Activated CD4-positive, alpha-beta T cell treated with anti-CD3 and anti-CD28 coated beads, Interleukin-2, Interleukin-4, amounts not matched to agents 100 ng/mL and 50 ng/mL, durations not matched to agents 16 hours and 8 hours (primary cell): Measurements from ENCODE around the gene FCHSD1.

ENCODE experiments used
- DNase-seq: peaks from one replicate; pipeline ENCODE4 v3.0.0-alpha.2; 2020; ENCODE audit warnings: low spot score

The FCHSD1 gene

GRCh38 chr5:141650851-141651727 is at the start of gene FCHSD1:
Gene FCHSD1, minus strand, starts transcription at chr5:141651418. Its CDS starts 50 bp downstream, at chr5:141651368.
- DNase-seq, result peak; percentile 90

- DNase-seq, result no peak
These were observed 46.4 kb upstream of the FCHSD1 start for GRCh38 chr5:141697586-141697985.

GRCh38 chr5:141696431-141696830 is 45.2 kb upstream of the FCHSD1 start:
- no peak for DNase-seq

GRCh38 chr5:141695627-141696215 is 44.5 kb upstream of the FCHSD1 start:
- DNase-seq, result no peak

GRCh38 chr5:141694479-141694878 is 43.3 kb upstream of the FCHSD1 start:
- DNase-seq, result no peak

GRCh38 chr5:141692919-141693725 is 41.9 kb upstream of the FCHSD1 start:
- DNase-seq, result peak; percentile 86

- DNase-seq, result no peak
These were observed 41.3 kb upstream of the FCHSD1 start for GRCh38 chr5:141692533-141692888.

GRCh38 chr5:141691867-141692532 is 40.8 kb upstream of the FCHSD1 start:
- peak; percentile 92 for DNase-seq

GRCh38 chr5:141691286-141691866 is 40.2 kb upstream of the FCHSD1 start:
- no peak for DNase-seq

GRCh38 chr5:141686648-141687416 is 35.6 kb upstream of the FCHSD1 start:
- no peak for DNase-seq

GRCh38 chr5:141685591-141685990 is 34.4 kb upstream of the FCHSD1 start:
- no peak for DNase-seq

- no peak for DNase-seq
These were observed 32.5 kb upstream of the FCHSD1 start for GRCh38 chr5:141683596-141684141.

- DNase-seq, result peak; percentile 32
These were observed 30.8 kb upstream of the FCHSD1 start, which contains the start of gene ARAP3 for GRCh38 chr5:141681695-141682641. Gene ARAP3, minus strand, starts transcription at chr5:141682230. Its CDS starts 1,744 bp downstream, at chr5:141680486.

GRCh38 chr5:141681295-141681694 is 30.1 kb upstream of the FCHSD1 start:
- DNase-seq, result no peak

GRCh38 chr5:141680751-141681201 is 29.6 kb upstream of the FCHSD1 start:
- DNase-seq, result no peak

GRCh38 chr5:141680178-141680577 is 29.0 kb upstream of the FCHSD1 start:
- DNase-seq, result no peak

GRCh38 chr5:141677415-141677814 is 26.2 kb upstream of the FCHSD1 start:
- no peak for DNase-seq

- no peak for DNase-seq
These were observed 24.5 kb upstream of the FCHSD1 start for GRCh38 chr5:141675672-141676071.

- no peak for DNase-seq
These were observed 23.5 kb upstream of the FCHSD1 start for GRCh38 chr5:141674747-141675146.
